DMS53 (cell line): ENCODE data around the gene THRB.
A peak's percentile ranks its signal among the peaks of the same experiment; 100 is the strongest.

Experiments
- DNase-seq: peaks from one replicate; lab custom pipeline; 2025; lab: John Stamatoyannopoulos, UW

The THRB gene

DNA sequence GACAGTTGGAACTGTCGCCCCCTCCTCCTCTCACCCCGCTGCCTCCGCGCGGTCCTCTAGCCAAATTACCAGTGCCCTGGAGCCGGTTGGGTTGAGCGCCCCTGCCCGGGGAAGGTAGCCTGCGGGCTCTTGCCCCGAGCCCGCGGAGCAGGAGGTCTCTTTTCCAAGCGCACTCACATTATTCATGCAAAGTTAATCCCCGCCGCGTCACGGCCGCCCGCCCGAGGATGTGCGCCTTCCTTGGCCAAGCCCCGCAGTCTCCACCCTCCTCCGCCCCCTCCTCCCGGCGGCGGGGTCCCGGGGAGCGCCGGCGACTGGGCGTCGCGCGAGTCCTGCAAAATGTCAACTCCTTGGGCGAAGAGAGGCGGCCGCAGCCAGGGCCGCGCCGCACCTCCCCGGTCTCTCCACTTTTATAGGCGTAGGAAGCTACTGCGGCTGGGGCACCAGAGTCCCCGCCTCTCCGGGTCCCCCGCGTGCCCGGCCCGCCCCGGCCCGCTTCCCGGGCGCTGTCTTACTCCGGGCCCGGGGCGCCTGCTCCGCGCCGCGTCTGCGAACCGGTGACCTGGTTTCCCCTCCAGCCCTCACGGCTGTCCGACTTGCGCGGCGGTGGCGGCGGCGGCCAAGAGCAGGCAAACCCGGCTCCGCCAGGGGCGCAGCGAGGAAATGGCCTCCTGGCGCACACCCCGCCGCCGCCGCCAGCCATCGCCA lies at the start of gene THRB:
TSS of gene THRB (minus strand) at position 233 of the 708 bp plus-strand sequence.
- peak; percentile 59 for DNase-seq

DNA sequence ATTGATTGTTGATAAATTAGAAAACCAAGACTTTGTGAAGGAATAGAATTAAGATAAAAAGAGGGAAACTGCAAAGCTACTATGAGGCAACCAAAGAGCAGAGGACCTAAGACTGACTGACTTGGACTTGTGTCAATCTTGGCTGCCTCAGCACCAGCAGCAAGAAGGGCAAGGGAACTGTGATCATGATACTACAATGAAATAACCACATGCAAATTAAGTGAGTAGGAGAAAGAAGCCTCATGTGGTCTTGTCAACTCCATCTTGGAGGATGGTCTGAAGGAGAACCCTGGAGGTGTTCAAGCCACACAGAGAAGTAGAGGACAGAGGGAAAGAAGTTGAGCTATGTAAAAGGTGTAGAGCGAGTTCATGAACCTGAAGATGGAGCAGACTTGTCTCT lies 47.3 kb upstream of the THRB start:
- no peak for DNase-seq

- no peak for DNase-seq
These were observed 46.2 kb upstream of the THRB start for GRCh38 chr3:24540821-24541220.

DNA sequence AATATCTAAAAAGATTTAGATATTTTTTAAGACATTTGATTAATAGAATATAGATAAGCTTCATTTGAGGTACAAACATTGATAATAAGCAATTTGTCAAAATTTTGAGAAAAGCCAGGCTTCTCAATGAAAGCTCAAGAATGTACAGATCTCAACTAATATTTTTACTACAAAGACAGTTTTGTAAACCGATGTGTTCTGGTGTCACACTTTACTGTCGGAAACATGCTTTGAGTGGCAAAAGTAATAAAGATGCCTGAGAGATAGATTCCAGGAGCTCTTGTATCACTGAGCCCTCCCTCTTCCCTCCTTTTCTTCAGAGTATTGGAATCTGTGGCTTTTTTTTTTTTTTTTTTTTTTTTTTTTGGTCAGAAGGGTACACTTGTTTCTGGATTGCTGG lies 45.0 kb upstream of the THRB start:
- DNase-seq: no peak

- DNase-seq: no peak
These were observed 44.2 kb upstream of the THRB start for GRCh38 chr3:24538891-24539290.

DNA sequence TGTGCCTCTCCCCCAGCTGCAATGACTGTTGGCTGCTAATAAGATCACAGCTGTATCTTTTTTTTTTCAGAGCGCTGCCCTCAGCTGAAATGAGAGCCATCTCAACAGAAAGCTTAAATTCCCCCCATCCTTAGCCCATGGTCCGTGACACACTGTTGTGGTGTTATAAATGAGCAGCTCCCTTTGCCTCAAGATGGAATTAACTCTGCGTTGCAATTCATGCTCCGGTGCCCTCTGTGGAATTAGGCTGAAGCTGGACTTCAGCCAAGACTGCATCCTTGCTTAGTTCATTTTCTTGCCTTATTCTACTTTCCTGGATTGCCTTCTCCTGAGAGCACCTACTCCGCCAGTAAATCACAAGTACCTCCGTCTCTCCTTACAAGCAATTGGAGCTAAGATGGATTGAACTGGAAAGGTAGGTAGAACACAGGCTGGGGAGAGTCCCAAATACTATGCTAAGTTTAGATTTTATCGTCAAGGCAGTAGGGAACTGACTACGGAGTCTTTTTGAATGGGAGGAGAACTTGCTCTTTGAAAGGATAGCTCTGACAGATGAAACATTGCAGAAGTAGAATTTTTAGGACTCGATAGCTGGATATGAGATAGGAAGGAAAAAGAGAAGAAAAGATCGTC lies 39.0 kb upstream of the THRB start:
- DNase-seq: no peak

DNA sequence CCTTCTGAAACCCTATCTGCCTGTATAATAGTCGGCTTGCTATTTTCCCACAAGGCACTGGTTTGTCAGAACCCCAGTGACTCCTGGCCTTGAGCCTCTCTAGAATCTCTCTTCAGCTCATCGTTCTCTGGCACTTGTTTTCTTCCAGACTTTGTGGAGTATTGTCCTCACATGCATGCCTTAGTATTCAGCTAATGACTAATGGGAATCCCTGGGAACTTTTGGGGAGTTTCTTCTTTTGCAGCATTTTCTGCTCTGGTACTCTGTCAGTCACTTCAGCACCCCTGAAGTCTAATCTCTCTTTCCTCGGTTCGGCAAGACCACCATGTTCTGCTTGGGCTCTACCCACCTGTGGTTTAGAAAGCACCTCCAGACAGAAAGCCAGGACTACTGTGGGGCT lies 35.8 kb upstream of the THRB start:
- DNase-seq: no peak

GRCh38 chr3:24529210-24529609 lies 34.6 kb upstream of the THRB start:
- DNase-seq: no peak

GRCh38 chr3:24526640-24527212 lies 32.1 kb upstream of the THRB start:
- DNase-seq: no peak

GRCh38 chr3:24525557-24525956 lies 30.9 kb upstream of the THRB start:
- DNase-seq: no peak

DNA sequence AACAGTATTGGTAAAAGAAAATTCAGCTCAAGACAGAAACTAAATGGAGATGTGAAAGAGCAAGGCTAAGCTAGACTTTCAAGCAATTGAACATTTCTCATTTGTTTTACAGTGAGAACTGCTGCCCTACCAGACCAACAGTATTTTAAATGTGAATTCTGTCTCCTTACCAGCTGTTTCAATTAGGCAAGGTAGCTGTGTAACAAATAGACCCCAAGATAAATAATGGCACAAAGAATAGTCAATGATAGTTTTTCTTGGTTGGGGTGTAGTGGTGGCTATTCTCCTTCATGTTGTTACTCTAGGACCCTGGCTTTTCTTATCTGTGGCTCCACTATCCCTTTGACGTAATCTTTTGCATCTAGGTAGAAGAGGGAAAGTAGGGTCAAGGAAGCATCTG lies 30.4 kb upstream of the THRB start:
- DNase-seq: no peak

DNA sequence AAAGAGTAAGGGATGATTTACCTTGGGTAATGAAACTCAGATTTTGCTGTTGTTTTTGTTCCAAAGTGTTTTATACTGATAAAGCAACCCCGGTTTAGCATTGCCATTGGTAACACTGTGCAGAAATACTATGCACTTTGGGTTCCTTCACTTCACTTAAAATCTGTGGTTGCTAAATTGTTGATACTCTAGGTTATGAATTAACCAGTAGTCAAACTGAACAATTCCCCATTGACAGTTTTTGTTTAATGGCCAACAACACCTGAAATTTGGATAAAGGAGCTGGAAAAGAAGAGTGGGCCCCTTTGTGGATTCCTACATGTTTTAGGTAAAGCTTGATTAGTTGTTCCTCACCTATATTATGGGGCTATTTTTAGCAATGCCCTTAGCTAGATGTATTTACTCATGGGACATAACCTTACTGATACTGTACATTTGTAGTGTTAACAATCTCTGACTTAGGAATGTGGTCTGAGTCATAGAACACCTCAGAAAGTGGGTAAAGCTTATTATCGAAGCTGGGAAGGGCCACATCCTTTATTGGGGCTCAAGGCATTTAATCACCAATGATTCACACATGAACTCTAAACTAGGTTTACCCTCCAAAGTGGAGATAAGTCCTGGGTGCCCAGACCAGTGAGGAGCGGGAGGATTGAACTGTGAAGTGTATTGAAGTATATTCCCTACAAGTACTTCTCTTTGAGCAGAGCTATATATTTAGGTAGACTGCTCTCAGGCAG lies 29.5 kb upstream of the THRB start:
- no peak for DNase-seq

DNA sequence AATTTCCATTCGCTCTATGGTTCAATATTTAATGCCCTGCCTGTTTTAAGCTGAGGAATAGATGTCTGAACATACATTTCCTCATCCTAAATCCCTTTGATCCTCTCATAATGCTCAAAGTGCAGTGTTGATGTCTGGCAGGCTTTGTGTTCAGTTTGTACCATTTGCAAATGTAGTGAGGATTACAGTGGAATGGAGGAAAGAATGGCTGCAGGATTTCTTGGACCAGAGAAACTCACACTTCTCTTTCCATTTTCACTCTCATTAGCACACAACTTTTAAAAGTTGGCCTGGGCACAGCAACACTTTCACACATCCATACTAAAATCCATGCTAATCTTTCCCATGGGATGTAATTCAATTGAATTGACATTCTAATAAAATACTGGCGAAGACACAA lies 28.6 kb upstream of the THRB start:
- no peak for DNase-seq

- DNase-seq: no peak
These were observed 27.5 kb upstream of the THRB start for GRCh38 chr3:24522146-24522579.

DNA sequence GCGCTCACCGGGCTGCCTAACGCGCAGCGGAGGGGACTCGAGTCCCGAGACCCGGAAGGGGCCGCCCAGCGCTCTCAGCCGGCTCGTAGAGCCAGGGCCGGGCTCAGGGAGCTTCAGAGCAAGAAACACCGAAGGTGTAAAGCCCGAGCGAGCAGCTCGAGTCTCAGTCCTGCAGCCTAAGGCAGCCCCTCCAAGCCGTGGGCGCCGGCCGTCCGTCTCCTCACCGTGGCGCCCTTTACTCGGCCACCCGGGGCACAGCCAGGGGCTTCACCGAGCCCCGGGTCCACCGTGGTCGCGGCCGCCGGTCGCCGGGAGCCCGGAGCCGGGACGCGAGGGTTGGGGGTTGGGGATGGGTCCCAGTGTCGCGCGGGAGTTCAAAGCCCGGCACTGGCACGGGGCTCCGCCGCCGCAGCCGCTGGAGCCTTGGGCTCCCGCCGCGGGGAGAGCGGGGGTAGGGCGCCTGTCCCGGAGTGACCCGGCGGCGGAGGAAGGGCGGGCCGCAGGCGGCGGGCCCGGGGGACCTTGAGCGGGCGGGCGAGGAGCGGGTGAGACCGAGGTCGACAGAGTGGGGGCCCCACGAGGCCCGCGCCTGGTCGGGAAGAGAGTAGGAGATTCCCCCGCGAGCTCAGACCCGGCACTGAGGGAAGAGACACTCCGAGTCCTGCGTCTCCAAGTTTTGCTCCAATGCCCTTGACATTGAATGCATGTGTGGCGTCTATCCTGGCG lies 26.9 kb upstream of the THRB start:
- DNase-seq: peak; percentile 63

DNA sequence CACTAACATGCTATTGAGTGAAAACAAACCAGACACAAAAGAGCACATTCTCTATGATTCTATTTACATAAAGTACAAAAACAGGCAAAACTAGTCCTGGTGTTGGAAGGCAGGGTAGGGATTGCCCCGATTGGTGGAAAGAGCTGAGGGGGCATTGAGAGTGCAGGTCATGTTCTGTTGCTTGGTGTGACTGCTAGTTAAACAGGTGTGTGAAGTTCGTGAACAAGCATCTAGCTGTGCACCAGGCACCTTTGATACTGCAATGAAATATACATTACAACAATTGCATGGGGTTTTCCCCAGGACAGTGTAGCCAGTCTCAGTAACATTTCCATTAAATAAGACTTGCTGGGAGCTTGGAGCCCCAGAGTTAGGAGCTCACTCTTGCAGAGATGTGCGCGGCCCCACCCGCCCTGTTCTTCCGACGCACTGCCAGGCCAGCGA lies 26.3 kb upstream of the THRB start:
- peak; percentile 35 for DNase-seq

- DNase-seq: no peak
These were observed 25.4 kb upstream of the THRB start for GRCh38 chr3:24520101-24520495.

DNA sequence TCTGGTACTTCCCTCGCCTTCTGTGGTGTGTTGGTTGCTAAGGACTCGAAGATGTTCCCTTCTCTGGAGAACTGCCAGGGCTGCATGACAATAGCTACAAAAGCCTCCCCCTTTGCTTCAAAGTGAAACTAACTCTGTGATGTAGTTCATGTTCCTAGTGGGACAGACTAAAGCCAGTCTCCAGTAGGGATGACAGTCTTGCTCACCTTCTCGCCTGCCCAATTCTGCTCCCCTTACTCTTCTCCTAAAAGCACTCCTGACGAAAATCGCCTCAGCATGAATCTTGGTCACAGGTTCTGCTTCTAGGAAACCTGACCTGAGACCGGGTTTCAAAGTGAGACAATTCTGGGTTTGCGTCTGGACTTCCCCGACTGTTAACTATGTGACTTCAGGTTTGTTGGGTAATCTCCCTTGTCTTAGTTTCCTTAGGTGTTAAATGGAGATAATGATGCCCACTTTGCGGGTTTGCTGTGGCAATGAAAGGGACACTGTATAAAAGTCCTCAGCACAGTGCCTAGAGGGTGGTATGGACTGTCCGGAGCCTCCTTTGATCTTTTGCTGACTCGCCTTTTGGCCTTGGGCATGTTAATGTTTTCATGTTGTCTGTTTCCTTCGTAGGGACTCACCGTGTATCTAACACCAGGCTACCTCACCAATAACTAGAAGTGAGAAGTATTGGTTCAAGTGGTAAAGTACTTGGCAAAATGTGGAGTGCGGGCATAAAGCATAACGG lies 24.9 kb upstream of the THRB start:
- no peak for DNase-seq

DNA sequence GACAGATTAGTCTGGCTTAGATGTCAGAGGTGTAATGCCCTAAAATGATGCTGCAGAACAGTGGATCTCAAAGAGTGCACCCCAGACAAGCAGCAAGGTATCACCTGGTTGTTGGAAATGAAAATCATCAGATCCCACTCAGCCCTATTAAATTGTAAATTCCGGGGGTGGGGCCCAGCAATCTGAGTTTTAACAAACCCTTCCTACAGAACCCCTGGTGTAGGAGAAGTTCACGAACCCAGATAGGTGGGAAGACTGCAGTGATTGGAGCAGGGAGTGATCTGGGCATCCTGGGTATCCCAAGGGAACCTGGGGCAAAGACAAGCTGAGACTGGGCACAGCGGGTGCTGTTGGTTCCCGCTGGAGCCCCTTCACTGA lies 24.3 kb upstream of the THRB start:
- no peak for DNase-seq

GRCh38 chr3:24514119-24514518 lies 19.5 kb upstream of the THRB start:
- DNase-seq: no peak

GRCh38 chr3:24513463-24513862 lies 18.8 kb upstream of the THRB start:
- DNase-seq: no peak
